Kidney (tissue), 14 donors: ENCODE measurements around the gene GRM1. TPM values are rescaled to one million over a fixed set of nuclear protein-coding genes. Genes with fewer than 3 reads are reported as not detected.

Experiments used
- DNase-seq, 5 donors: peaks; one replicate each; pipeline ENCODE4 v3.0.0-alpha.2; 2013 to 2020
- FAIRE-seq: peaks from 2 replicates; lab custom pipeline; 2012; peaks lifted over from hg19 to GRCh38; lab: Jason Lieb, UNC
- H3K27ac ChIP-seq, 2 donors: one replicate each; pipeline ENCODE4 v1.7.0; 2013; ENCODE audit warnings: low read depth in 2 of 2, low read length in 2 of 2, inconsistent platforms in 1 of 2
- H3K27me3 ChIP-seq: one replicate; pipeline ENCODE4 v1.7.1; 2013; ENCODE audit warnings: low read length, inconsistent platforms; ENCODE audit not compliant: control insufficient read depth, insufficient read depth
- H3K36me3 ChIP-seq, 3 donors: one replicate each; pipeline versions ENCODE4 v1.7.0 to v1.7.1; 2013; ENCODE audit warnings: low read length in 3 of 3, control low read depth in 1 of 3, inconsistent platforms in 1 of 3; ENCODE audit not compliant: insufficient read depth in 3 of 3, control insufficient read depth in 2 of 3
- H3K4me1 ChIP-seq, 3 donors: one replicate each; pipeline versions ENCODE4 v1.7.0 to v1.7.1; 2013; ENCODE audit warnings: low read length in 3 of 3, inconsistent platforms in 1 of 3, low read depth in 1 of 3; ENCODE audit not compliant: control insufficient read depth in 2 of 3, insufficient read depth in 2 of 3
- H3K4me3 ChIP-seq, 3 donors: one replicate each; pipeline versions ENCODE4 v1.7.0 to v1.8.1; 2013; ENCODE audit warnings: low read length in 3 of 3, control low read depth in 1 of 3, inconsistent platforms in 1 of 3
- H3K9ac ChIP-seq, 3 donors: one replicate each; pipeline versions ENCODE4 v1.7.0 to v1.7.1; 2013; ENCODE audit warnings: low read length in 3 of 3, control low read depth in 1 of 3, inconsistent platforms in 1 of 3
- H3K9me3 ChIP-seq, 3 donors: one replicate each; pipeline versions ENCODE4 v1.7.0 to v1.7.1; 2013; ENCODE audit warnings: low read length in 3 of 3, control low read depth in 1 of 3, inconsistent platforms in 1 of 3; ENCODE audit not compliant: control insufficient read depth in 2 of 3, insufficient read depth in 1 of 3
- CTCF ChIP-seq: IDR thresholded peaks from 3 replicates; pipeline ENCODE4 v1.5.1; 2012; ENCODE audit warnings: mild to moderate bottlenecking, moderate library complexity, borderline replicate concordance; ENCODE audit not compliant: insufficient read depth; ENCODE audit errors: extremely low read depth
- intact Hi-C: fragments of 100-400 bp; cut with DNase I; formaldehyde crosslinking; loops from one replicate; pipeline ENCODE4 v1.11.1; 2022
- polyA plus RNA-seq: library from polyadenylated mRNA; stranded (reverse); fragments of 350-450 nt; fragmentation: Illumina TruSeq; extraction: RNeasy Lipid Tissue Mini Kit (QIAGEN cat#74804); gene quantifications from one replicate; pipeline ENCODE4 v1.2.3, GENCODE V29; 2014; ENCODE audit warnings: low read depth, low replicate concordance; ENCODE audit not compliant: insufficient read depth
- total RNA-seq: library from RNA; stranded (reverse); fragmentation: NEBNext Ultra II Directional; extraction: Animal tissue kit (Norgen Biotek cat#: 25700); gene quantifications from one replicate; pipeline ENCODE4 v1.2.1, GENCODE V29; 2021
- donor health status: control.
- donor health status: control.
- donor health status: control.
- donor health status: control.
- donor health status: control.
- donor health status: DM: yes; HTN: yes; CAD: no.
- donor health status: Normal renal cell carcinoma (clear cell type).

GRM1 gene
- total and polyA plus RNA-seq, 2 donors from 2014 or later: 0.19 to 0.82 TPM

GRCh38 chr6:146284311-146284710, 255.4 kb downstream of the GRM1 start:
- intact Hi-C loops: no loop called here
- Histone ChIP-seq H3K27ac (no peak overlapping the region), H3K27me3 (no peaks in the 10 kb centered on the region), H3K9me3 (no peaks in the 10 kb centered on the region), H3K4me1 (no peaks in the 10 kb centered on the region), H3K36me3 (no peaks in the 10 kb centered on the region), H3K9ac (no peak overlapping the region), H3K4me3 (no peak overlapping the region)
- no peak for TF ChIP-seq CTCF
- no peak for FAIRE-seq
- DNase-seq: no peak

GRCh38 chr6:146286961-146287360, 258.1 kb downstream of the GRM1 start:
- Histone ChIP-seq H3K4me1 (no peaks in the 10 kb centered on the region), H3K9ac (no peak overlapping the region), H3K27ac (no peak overlapping the region), H3K27me3 (no peaks in the 10 kb centered on the region), H3K4me3 (no peak overlapping the region), H3K36me3 (no peaks in the 10 kb centered on the region), H3K9me3 (no peaks in the 10 kb centered on the region)
- TF ChIP-seq CTCF: no peak
- DNase-seq (no peak), FAIRE-seq (no peak)
- intact Hi-C loops: no loop called here

- Histone ChIP-seq H3K27ac (no peak overlapping the region), H3K4me1 (no peaks in the 10 kb centered on the region), H3K27me3 (no peaks in the 10 kb centered on the region), H3K9me3 (no peaks in the 10 kb centered on the region), H3K36me3 (no peaks in the 10 kb centered on the region), H3K9ac (no peak overlapping the region), H3K4me3 (no peak overlapping the region)
- no peak for TF ChIP-seq CTCF
- FAIRE-seq (no peak), DNase-seq (no peak)
- intact Hi-C loops: no loop called here
Measured at GRCh38 chr6:146287691-146288369, 259.0 kb downstream of the GRM1 start.
